Activated naive CD8-positive, alpha-beta T cell (primary cell): ENCODE data around the gene C5orf24.
"Not testable (repeated sequence)": the region's sequence is repeated elsewhere in the genome, so short reads cannot be mapped to it uniquely, and the experiment has no call there.

Source experiments
- H3K27ac Mint-ChIP-seq: one replicate; pipeline ENCODE4 v1.8.0; 2021; ENCODE audit warnings: mixed read lengths
- H3K27me3 Mint-ChIP-seq: one replicate; pipeline ENCODE4 v1.8.0; 2021; ENCODE audit warnings: mixed read lengths
- H3K36me3 Mint-ChIP-seq: one replicate; pipeline ENCODE4 v1.8.0; 2021; ENCODE audit warnings: mixed read lengths
- H3K4me1 Mint-ChIP-seq: one replicate; pipeline ENCODE4 v1.8.0; 2021; ENCODE audit warnings: low read depth, mixed read lengths
- H3K4me3 Mint-ChIP-seq: one replicate; pipeline ENCODE4 v1.8.0; 2021; ENCODE audit warnings: mild to moderate bottlenecking, mixed read lengths
- H3K9me3 Mint-ChIP-seq: one replicate; pipeline ENCODE4 v1.8.0; 2021; ENCODE audit warnings: low read depth, mixed read lengths

The C5orf24 gene

DNA sequence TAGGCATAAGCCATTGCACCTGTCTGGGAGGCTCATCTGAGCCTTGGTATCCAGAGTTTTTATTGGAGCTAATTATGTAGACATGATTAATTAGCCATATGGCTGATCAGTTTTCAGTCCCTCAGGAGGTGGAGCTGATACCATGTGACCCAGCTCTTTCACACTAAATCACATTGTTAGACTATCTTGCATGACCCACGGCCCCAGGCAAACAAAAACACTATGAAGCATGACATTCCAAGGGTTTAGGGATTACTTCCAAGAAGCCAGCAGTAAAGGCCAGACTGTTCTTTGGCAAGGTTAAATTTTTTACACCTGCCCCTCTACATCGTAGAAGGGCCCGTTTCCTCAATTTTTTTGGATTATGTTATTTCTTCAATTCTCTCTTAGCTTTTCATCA lies 5.0 kb upstream of the C5orf24 start:
- peaks cover 8% of the 10 kb centered on the region for H3K4me1 Mint-ChIP-seq

DNA sequence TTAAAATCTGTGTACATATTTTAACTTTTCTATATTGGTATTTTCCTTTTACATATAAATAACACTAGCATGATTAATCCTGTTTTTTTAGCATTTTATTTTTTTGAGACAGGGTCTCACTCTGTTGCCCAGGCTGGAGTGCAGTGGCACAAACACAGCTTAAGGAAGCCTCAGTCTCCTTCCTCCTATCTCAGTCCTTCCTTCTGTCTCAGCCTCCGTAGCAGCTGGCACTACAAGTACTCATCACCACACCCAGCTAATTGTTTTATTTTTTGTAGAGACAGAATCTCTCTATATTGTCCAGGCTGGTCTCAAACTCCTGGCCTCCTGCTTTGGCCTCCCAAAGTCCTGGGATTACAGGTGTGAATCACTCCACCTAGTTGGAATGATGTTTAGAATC lies 1.5 kb upstream of the C5orf24 start:
- Mint-ChIP-seq H3K27ac (peak overlapping the region; percentile 54), H3K36me3 (peaks cover 8% of the 10 kb centered on the region), H3K9me3 (no peaks in the 10 kb centered on the region), H3K4me3 (peak overlapping the region; percentile 17), H3K4me1 (peaks cover 22% of the 10 kb centered on the region), H3K27me3 (no peaks in the 10 kb centered on the region)

More for the DNA sequence above, 5.0 kb upstream of the C5orf24 start:
- no peaks in the 10 kb centered on the region for H3K9me3 Mint-ChIP-seq
- no peak overlapping the region for H3K4me3 Mint-ChIP-seq
- no peak overlapping the region for H3K27ac Mint-ChIP-seq
- H3K36me3 Mint-ChIP-seq = peaks cover 6% of the 10 kb centered on the region
- no peaks in the 10 kb centered on the region for H3K27me3 Mint-ChIP-seq

DNA sequence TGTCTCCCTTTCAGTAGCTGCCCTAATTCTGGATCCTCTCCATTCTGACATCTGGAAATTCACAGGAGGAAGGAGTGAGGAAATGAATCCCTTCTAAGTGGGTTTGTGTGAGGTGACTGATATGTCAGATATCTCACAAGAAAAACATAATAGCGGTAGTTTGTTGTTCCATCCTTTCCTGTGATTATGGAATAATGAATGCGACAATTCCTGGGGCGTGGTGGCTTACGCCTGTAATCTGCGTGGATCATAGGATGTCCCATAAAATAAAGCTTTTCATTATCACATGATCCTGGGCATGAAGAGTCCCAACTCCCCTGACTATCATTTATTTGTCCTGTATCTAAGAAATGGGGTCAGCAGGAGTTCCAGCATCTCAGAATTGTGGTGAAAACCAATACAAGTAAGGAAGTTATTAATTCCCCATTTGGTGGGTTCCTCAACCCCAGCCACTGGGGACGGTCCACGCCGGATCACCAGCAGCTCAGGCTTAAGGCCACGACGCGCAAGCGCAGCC lies 375 bp upstream of the C5orf24 start:
- Mint-ChIP-seq H3K4me1 (peaks cover 26% of the 10 kb centered on the region), H3K27me3 (no peaks in the 10 kb centered on the region), H3K4me3 (peak overlapping the region; percentile 98), H3K36me3 (peaks cover 7% of the 10 kb centered on the region), H3K9me3 (no peaks in the 10 kb centered on the region), H3K27ac (peak overlapping the region; percentile 97)

DNA sequence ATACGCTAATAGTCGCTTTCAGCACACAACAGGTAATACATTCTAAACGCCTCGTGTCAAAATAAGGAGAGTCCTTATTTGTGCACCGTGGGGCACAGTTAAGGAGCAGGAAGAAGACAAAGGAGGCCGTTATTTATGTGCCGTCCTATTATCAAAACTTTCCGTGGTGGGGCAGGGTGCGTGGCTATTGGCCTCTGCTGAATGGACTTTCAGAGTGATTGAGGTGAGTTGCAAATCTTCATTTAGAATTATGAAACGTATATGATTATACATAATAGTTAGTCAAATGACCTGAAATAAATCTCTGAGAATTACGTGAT lies 833 bp downstream of the C5orf24 start:
- Mint-ChIP-seq H3K9me3 (no peaks in the 10 kb centered on the region), H3K36me3 (peaks cover 3% of the 10 kb centered on the region), H3K27me3 (no peaks in the 10 kb centered on the region), H3K4me3 (peak overlapping the region; percentile 98), H3K27ac (peak overlapping the region; percentile 88), H3K4me1 (peaks cover 35% of the 10 kb centered on the region)

DNA sequence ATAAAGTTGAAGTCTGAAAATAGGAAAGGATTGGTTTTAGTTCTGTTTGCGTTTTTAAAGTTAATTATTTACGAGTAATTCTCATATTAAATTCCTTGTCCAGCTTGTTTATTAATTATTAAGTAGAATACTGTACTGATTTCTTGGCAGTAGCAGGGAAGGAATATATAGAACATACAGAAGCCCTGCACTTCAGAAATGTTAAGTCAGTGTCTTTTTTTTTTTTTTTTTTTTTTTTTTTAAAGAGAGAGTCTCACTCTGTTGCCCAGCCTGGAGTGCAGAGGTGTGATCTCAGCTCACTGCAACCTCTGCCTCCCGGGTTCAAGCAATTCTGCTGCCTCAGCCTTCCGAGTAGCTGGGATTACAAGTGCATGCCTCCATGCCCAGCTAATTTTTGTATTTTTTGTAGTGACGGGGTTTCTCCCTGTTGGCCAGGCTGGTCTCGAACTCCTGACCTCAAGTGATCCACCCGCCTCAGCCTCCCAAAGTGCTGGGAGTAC lies 3.7 kb downstream of the C5orf24 start:
- peaks cover 52% of the 10 kb centered on the region for H3K4me1 Mint-ChIP-seq
- not testable (repeated sequence) for H3K27me3 Mint-ChIP-seq, H3K27ac Mint-ChIP-seq, H3K4me3 Mint-ChIP-seq, H3K9me3 Mint-ChIP-seq, H3K36me3 Mint-ChIP-seq

DNA sequence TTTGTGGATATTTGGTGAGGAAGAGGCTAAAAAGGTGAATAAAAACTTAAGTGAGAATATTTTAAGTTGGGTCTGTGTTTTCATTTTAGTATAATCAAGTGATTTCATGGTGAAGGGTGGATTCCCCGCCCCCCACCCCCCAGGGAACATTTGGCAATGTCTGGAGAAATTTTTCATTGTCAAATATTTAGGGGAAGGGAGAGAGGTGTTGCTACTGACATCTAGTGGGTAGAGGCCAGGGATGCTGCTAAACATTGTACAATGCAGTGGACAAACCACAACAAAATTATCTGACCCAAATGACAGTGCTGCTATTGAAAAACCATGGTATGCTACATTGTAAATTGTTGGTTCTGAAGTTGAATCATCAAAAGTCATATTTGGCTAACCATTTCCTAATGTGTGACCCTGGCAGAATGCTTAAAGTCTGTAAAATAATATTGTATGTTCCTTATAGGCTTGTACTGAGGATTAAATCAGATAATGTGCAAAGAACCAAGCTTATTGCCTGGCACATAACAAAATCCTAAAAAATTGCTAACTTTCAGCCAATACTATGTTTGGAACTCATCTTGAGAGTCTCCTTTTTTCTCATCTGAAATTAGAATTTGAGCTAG lies 5.6 kb downstream of the C5orf24 start:
- H3K27me3 Mint-ChIP-seq = no peaks in the 10 kb centered on the region
- peak overlapping the region; percentile 34 for H3K27ac Mint-ChIP-seq
- H3K36me3 Mint-ChIP-seq = peaks cover 2% of the 10 kb centered on the region
- no peaks in the 10 kb centered on the region for H3K9me3 Mint-ChIP-seq
- peaks cover 52% of the 10 kb centered on the region for H3K4me1 Mint-ChIP-seq
- no peak overlapping the region for H3K4me3 Mint-ChIP-seq

DNA sequence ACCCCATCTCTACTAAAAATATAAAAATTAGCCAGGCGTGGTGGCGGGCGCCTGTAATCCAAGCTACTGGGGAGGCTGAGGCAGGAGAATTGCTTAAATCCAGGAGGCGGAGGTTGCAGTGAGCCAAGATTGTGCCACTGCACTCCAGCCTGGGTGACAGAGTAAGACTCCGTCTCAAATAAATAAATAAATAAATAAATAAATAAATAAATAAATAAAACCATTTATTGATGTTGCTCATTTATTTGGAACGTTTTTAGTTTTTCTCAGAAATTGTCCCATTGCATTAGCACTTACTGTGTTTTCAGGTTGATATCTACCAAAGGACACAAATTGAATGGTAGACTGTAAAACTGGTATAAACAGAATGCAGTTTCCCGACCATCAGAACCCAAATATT lies 10.7 kb downstream of the C5orf24 start:
- H3K4me1 Mint-ChIP-seq = peaks cover 35% of the 10 kb centered on the region
- not testable (repeated sequence) for H3K27ac Mint-ChIP-seq, H3K4me3 Mint-ChIP-seq, H3K27me3 Mint-ChIP-seq, H3K9me3 Mint-ChIP-seq, H3K36me3 Mint-ChIP-seq

DNA sequence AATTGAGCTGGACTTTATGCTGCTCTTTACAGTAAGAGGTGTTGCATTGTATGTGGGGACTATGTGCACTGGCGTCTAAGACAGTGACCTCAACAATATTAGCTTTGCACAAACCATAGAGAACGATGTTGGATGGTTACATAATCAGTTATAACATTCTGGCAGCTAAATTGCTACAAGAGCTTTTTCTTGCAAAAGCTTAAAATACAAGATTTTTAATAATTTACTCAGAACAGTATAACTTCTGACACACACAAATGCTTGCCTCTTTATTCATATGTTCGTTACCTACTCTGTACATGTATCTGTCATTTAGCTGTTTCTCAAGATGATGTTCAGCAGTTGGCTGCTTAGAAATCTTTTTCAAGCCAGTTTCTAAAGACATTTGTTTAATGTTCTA lies 11.6 kb downstream of the C5orf24 start:
- H3K9me3 Mint-ChIP-seq = no peaks in the 10 kb centered on the region
- no peak overlapping the region for H3K27ac Mint-ChIP-seq
- no peaks in the 10 kb centered on the region for H3K27me3 Mint-ChIP-seq
- H3K4me3 Mint-ChIP-seq = no peak overlapping the region
- peaks cover 27% of the 10 kb centered on the region for H3K4me1 Mint-ChIP-seq
- no peaks in the 10 kb centered on the region for H3K36me3 Mint-ChIP-seq

DNA sequence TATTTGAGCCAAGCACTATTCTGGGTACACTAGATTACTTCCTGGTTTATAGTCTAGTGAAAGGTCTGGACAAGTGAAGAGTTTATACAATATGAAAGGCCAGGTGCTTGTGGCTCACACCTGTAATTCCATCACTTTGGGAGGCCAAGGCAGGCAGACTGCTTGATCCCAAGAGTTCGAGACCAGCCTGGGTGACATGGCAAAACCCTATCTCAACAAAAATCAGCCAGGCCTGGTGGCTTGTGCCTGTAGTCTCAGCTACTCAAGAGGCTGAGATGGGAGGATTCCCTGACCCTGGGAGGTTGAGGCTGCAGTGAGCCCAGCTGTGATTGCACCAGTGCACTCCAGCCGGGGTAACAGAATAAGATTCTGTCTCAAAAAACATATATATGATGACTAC lies 18.9 kb downstream of the C5orf24 start:
- no peaks in the 10 kb centered on the region for H3K9me3 Mint-ChIP-seq
- H3K27ac Mint-ChIP-seq = no peak overlapping the region
- H3K27me3 Mint-ChIP-seq = no peaks in the 10 kb centered on the region
- H3K4me3 Mint-ChIP-seq = no peak overlapping the region
- no peaks in the 10 kb centered on the region for H3K36me3 Mint-ChIP-seq
- no peaks in the 10 kb centered on the region for H3K4me1 Mint-ChIP-seq

DNA sequence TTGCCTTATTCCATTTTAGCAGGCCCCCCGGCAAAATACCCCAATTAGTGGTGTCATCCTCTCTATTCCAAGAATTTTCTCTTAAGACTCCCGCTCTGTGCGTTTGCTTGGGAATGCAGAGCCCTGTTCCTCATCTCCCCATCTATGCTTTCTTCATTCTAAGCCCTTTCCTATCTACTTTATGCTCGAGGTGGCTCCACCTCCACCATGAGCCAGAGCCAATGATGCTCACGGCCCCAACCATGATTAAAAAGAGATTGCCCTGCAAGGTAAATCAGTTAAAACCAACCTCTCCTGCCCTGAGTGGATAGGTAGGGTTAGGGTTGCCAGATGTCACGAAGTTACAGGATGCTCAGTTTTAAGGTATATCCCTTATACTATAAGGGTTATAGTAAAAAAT lies 27.7 kb downstream of the C5orf24 start:
- Mint-ChIP-seq H3K36me3 (peaks cover 3% of the 10 kb centered on the region), H3K9me3 (no peaks in the 10 kb centered on the region), H3K4me1 (peaks cover 36% of the 10 kb centered on the region), H3K27me3 (no peaks in the 10 kb centered on the region), H3K27ac (peak overlapping the region; percentile 97), H3K4me3 (peak overlapping the region; percentile 98)

DNA sequence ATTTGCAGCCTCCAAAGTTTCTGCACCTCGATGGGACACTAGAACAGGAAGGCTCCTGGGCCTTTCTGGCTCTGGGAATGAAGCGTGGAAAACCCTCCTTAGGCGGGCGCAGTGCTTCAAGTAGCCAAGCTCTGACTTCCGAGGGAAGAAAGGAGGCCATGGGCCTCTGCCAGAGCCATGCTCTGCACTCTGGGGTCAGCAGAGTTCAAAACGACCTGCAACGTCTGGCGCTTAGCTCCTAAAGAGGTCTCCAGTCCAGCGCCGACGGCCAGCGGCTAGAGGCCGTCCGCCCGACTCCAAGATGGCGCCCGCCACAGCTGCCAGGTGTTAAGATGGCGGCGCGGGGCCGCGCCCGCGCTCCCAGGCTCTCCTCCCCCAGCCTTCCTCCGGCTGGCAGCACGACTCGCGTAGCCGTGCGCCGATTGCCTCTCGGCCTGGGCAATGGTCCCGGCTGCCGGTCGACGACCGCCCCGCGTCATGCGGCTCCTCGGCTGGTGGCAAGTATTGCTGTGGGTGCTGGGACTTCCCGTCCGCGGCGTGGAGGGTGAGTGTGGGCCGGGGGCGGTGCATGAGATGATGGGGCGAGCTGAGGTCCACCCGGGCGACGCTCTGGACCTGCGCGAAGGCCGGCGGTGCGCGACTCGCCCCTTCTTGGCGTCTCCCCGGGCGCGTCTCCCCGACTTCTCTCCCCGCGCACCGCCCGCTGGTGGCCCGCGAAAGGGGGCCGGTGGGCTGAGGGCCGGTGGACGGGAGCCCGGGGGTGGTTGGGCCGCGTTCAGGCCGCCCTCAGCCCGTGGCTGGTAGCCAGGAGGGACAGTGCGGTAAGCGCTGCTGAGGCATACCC lies 28.4 kb downstream of the C5orf24 start, which contains the start of gene TXNDC15:
TSS of gene TXNDC15 (plus strand) at position 385 of the 844 bp plus-strand sequence. CDS start at position 442, 57 bp downstream.
- H3K27ac Mint-ChIP-seq = peak within 1 kb of the TSS; percentile 97
- H3K9me3 Mint-ChIP-seq = no peaks in the 10 kb centered on the region
- H3K36me3 Mint-ChIP-seq = peaks cover 3% of the 10 kb centered on the region
- H3K4me3 Mint-ChIP-seq = peak within 1 kb of the TSS; percentile 98
- H3K27me3 Mint-ChIP-seq = no peaks in the 10 kb centered on the region
- H3K4me1 Mint-ChIP-seq = peaks cover 42% of the 10 kb centered on the region

DNA sequence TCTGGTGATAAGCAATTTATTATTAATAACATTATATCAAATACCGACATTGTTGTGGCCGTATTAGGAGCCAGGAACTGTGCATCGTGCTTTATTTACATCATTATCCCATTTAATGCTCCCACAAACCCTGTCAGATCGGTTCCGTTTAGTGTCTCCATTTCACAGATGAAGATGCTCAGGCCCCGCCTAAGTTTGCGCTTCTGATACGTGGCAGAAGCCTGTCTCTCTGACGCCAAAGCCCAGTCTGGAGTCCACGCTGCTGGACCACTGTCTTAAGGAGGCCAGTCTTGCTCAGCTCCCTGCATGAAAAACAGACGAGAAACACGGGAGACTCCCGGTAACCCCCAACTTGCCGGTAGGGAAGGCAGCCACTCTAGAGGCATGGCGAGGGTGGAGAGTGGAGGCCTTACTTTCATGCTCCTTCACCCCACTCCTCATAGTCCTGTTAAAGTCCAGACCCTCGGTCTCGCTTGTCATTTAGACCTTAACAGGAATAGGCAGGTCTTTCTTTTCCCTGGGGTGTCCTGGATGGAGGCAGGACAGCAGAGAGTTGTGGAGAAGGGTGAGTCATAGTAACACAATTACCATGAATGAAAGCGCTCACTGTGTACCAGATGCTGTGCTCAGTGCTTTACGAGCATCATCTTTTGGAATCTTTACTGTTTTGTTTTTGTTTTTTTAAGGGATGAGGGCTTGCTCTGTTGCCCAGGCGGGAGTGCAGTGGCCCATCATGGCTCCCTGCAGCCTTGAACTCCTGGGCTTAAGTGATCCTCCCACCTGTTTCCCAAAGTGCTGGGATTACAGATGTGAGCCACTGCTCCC lies 29.3 kb downstream of the C5orf24 start:
- H3K4me1 Mint-ChIP-seq = peaks cover 47% of the 10 kb centered on the region

DNA sequence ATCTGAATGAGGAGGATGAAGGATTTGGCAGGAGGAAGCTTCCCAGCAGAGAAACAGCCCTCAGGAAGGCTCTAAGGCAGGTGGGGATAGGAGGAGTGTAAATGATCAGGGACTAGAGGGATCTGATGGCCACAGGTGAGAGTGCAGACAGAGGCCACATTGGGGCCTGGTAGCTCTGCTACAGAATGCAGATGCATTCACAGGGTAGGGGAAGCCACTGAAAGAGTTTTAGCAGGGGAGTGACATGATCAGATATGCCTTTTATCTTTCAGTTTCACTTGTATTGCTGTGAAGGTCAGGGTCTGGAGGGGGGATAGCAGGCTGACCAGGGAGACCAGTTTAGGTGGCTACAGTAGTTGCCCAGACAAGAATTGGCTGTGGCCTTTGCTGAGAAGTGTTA lies 31.4 kb downstream of the C5orf24 start:
- Mint-ChIP-seq H3K4me3 (peak overlapping the region; percentile 13), H3K27ac (peak overlapping the region; percentile 25), H3K4me1 (peaks cover 52% of the 10 kb centered on the region), H3K27me3 (no peaks in the 10 kb centered on the region), H3K36me3 (peaks cover 3% of the 10 kb centered on the region), H3K9me3 (no peaks in the 10 kb centered on the region)

More for the DNA sequence above, 29.3 kb downstream of the C5orf24 start:
- Mint-ChIP-seq H3K27ac (peak overlapping the region; percentile 97), H3K27me3 (no peaks in the 10 kb centered on the region), H3K9me3 (no peaks in the 10 kb centered on the region), H3K4me3 (peak overlapping the region; percentile 98), H3K36me3 (peaks cover 3% of the 10 kb centered on the region)

DNA sequence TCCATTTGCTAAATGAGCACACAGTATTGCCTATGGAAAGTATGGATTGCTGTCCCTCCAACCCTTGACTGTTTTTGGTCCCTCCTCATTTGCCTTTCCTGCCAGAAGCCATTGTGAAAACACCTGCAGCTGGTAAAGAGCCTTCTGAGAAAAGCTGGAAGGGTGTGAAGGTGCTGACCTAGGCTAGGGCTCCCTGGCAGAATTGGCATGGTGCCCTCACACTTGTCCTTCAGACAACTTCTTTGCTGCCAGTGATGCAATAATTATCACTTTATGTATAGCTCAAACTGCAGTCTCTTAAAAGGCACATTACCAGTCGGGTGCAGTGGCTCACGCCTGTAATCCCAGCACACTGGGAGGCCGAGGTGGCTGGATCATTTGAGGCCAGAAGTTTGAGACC lies 32.6 kb downstream of the C5orf24 start:
- Mint-ChIP-seq H3K36me3 (peaks cover 3% of the 10 kb centered on the region), H3K27me3 (no peaks in the 10 kb centered on the region), H3K9me3 (no peaks in the 10 kb centered on the region), H3K27ac (no peak overlapping the region), H3K4me1 (peaks cover 48% of the 10 kb centered on the region), H3K4me3 (peak overlapping the region; percentile 2)

DNA sequence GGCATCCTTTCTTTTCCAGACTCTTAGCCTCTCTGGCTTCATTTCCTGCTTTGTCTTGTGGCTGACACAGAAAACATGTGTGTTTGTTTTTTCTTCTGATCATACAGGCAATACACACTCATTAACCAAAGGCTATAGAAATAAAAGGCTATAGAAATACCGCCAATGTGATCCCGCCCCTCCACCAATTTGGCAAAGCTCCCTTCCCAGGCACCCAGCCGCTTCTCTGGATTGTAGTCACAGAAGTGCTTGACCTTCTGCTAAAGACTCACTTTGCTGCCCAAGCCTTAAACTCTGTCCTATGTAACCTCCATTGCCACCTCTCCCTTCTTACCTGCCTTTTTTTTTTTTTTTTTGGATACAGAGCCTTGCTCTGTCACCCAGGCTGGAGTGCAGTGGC lies 33.7 kb downstream of the C5orf24 start:
- peaks cover 44% of the 10 kb centered on the region for H3K4me1 Mint-ChIP-seq
- peaks cover 3% of the 10 kb centered on the region for H3K36me3 Mint-ChIP-seq
- no peaks in the 10 kb centered on the region for H3K27me3 Mint-ChIP-seq
- H3K27ac Mint-ChIP-seq = no peak overlapping the region
- no peak overlapping the region for H3K4me3 Mint-ChIP-seq
- no peaks in the 10 kb centered on the region for H3K9me3 Mint-ChIP-seq
